HepG2 (cell line): ENCODE results near the gene RERE. TPM values are rescaled to one million over a fixed set of nuclear protein-coding genes. Genes with fewer than 3 reads are reported as not detected.

Source experiments
- ASH2L ChIP-seq: fragments of 300-600, 200-600 bp; sonication (generic); IDR thresholded peaks from 2 replicates; pipeline ENCODE4 v1.7.0; 2017; ENCODE audit warnings: low read depth, mild to moderate bottlenecking, moderate library complexity, mixed read lengths, low read length; ENCODE audit not compliant: insufficient read length
- BCL3 ChIP-seq: sonication (generic); formaldehyde crosslinking; IDR thresholded peaks from 2 replicates; pipeline ENCODE4 v1.5.1; 2020; ENCODE audit warnings: mild to moderate bottlenecking, missing genetic modification reagents, moderate library complexity
- DZIP1 ChIP-seq: sonication (generic); formaldehyde crosslinking; IDR thresholded peaks from 2 replicates; pipeline ENCODE4 v1.5.0; 2020; ENCODE audit warnings: mild to moderate bottlenecking, missing genetic modification reagents
- HNF4A ChIP-seq: sonication (generic); formaldehyde crosslinking; IDR thresholded peaks from 2 replicates; pipeline ENCODE4 v1.4.0; 2020; ENCODE audit warnings: missing genetic modification reagents
- HNF4G ChIP-seq, 2 experiments: sonication (generic) in 1 of 2; formaldehyde crosslinking in 1 of 2; IDR thresholded peaks; 2 replicates each; pipeline versions ENCODE4 v1.4.0 to v1.6.1; 2011 to 2020; ENCODE audit warnings: borderline replicate concordance in 2 of 2, low read depth in 2 of 2, mild to moderate bottlenecking in 2 of 2, low read length in 1 of 2, missing genetic modification reagents in 1 of 2, moderate library complexity in 1 of 2
- KDM2A ChIP-seq: sonication (generic); formaldehyde crosslinking; IDR thresholded peaks from 2 replicates; pipeline ENCODE4 v1.4.0; 2020; ENCODE audit warnings: low read depth, missing genetic modification reagents, borderline replicate concordance
- MAX ChIP-seq: IDR thresholded peaks from 2 replicates; pipeline ENCODE4 v1.6.1; 2012; ENCODE audit warnings: inconsistent platforms
- PATZ1 ChIP-seq: sonication (generic); formaldehyde crosslinking; IDR thresholded peaks from 2 replicates; pipeline ENCODE4 v1.4.0; 2020; ENCODE audit warnings: missing genetic modification reagents
- PHF21A ChIP-seq: sonication (generic); formaldehyde crosslinking; IDR thresholded peaks from 2 replicates; pipeline ENCODE4 v1.5.0; 2020; ENCODE audit warnings: mild to moderate bottlenecking, missing genetic modification reagents
- REPIN1 ChIP-seq: sonication (generic); formaldehyde crosslinking; IDR thresholded peaks from 2 replicates; pipeline ENCODE4 v1.8.0; 2022; ENCODE audit warnings: missing genetic modification reagents, low read depth, mild to moderate bottlenecking, borderline replicate concordance
- RFXAP ChIP-seq: sonication (generic); formaldehyde crosslinking; IDR thresholded peaks from 2 replicates; pipeline ENCODE4 v1.4.0; 2020; ENCODE audit warnings: missing genetic modification reagents, borderline replicate concordance
- SCMH1 ChIP-seq: sonication (generic); formaldehyde crosslinking; IDR thresholded peaks from 2 replicates; pipeline ENCODE4 v1.9.0; 2021; ENCODE audit warnings: missing genetic modification reagents, mild to moderate bottlenecking, borderline replicate concordance
- STAG1 ChIP-seq: sonication (generic); formaldehyde crosslinking; IDR thresholded peaks from 2 replicates; pipeline ENCODE4 v1.4.0; 2020; ENCODE audit warnings: missing genetic modification reagents
- TEAD2 ChIP-seq: sonication (generic); formaldehyde crosslinking; IDR thresholded peaks from 2 replicates; pipeline ENCODE4 v1.9.0; 2021; ENCODE audit warnings: missing genetic modification reagents
- TEAD3 ChIP-seq: optimal IDR thresholded peaks from 2 replicates; pipeline ENCODE3; 2016; ENCODE audit warnings: borderline replicate concordance
- THRA ChIP-seq: sonication (generic); formaldehyde crosslinking; IDR thresholded peaks from 2 replicates; pipeline ENCODE4 v1.4.0; 2020; ENCODE audit warnings: missing genetic modification reagents, borderline replicate concordance
- YY1 ChIP-seq: IDR thresholded peaks from 2 replicates; pipeline ENCODE4 v1.6.1; 2011; ENCODE audit warnings: low read length, low read depth, moderate library complexity, mild to moderate bottlenecking; ENCODE audit not compliant: insufficient read depth, insufficient replicate concordance
- ZNF746 ChIP-seq: sonication (generic); formaldehyde crosslinking; IDR thresholded peaks from 2 replicates; pipeline ENCODE4 v1.8.0; 2022; ENCODE audit warnings: mild to moderate bottlenecking, missing genetic modification reagents
- ZNF781 ChIP-seq: sonication (generic); formaldehyde crosslinking; IDR thresholded peaks from 2 replicates; pipeline ENCODE4 v1.5.1; 2020; ENCODE audit warnings: borderline replicate concordance, mild to moderate bottlenecking, missing genetic modification reagents; ENCODE audit errors: not compliant biosample characterization
- polyA plus RNA-seq, 8 experiments: library from polyadenylated mRNA; depleted of rRNA in 3 of 8; stranded (reverse) in 7 of 8; unstranded in 1 of 8; fragments of >200 nt; fragmentation: Illumina TruSeq in 4 of 8; extraction: Trizol in 4 of 8; gene quantifications; 2 replicates each; pipeline versions ENCODE4 v1.2.1 to v1.2.3, GENCODE V29; 2011 to 2016; ENCODE audit warnings: low read depth in 4 of 8, missing spikeins in 1 of 8, mixed read lengths in 1 of 8; ENCODE audit not compliant: insufficient read depth in 1 of 8
- total RNA-seq, 5 experiments: library from RNA; depleted of rRNA; stranded (reverse); fragments of >200 nt; fragmentation: Illumina TruSeq; extraction: Trizol; gene quantifications; 2 replicates each; pipeline ENCODE4 v1.2.3, GENCODE V29; 2016; ENCODE audit warnings: low read depth in 1 of 5

The RERE gene
- total and polyA plus RNA-seq, 2 of the 13 experiments (the other 11 are each of a cell fraction or from before 2014, with no cell fraction given), result 18.3 to 21.9 TPM

- TF ChIP-seq HNF4G (IDR thresholded peaks at IDR 0.05; ENCODE audit: borderline replicate concordance, low read depth, low read length) (peak; percentile 62), HNF4G (CRISPR knock-in tag; IDR thresholded peaks at IDR 0.05; ENCODE audit: borderline replicate concordance, low read depth) (no peak), DZIP1 (CRISPR knock-in tag) (no peak), REPIN1 (CRISPR knock-in tag) (0 out of 2 replicates have a peak, but pooled peaks have one; percentile 26), YY1 (peak; percentile 7), SCMH1 (CRISPR knock-in tag) (no peak), ZNF781 (no peak), TEAD3 (CRISPR knock-in tag) (peak; percentile 50), PATZ1 (0 out of 2 replicates have a peak, but pooled peaks have one; percentile 27), RFXAP (no peak), ASH2L (no peak), KDM2A (CRISPR knock-in tag) (peak; percentile 39; the same call in 1 of the 2 replicates), BCL3 (CRISPR knock-in tag) (0 out of 2 replicates have a peak, but pooled peaks have one; percentile 50), PHF21A (CRISPR knock-in tag) (0 out of 2 replicates have a peak, but pooled peaks have one; percentile 41), ZNF746 (CRISPR knock-in tag) (no peak), TEAD2 (CRISPR knock-in tag) (no peak), MAX (peak; percentile 64), HNF4A (CRISPR knock-in tag) (peak; percentile 91), THRA (CRISPR knock-in tag) (peak; percentile 67; the same call in 1 of the 2 replicates), STAG1 (CRISPR knock-in tag) (peak; percentile 44)
Measured at GRCh38 chr1:8315573-8316475, 501.6 kb downstream of the RERE start (continued).
